Globus pallidus (tissue), 1 donor: ENCODE measurements around the gene PNMT.

Experiments
- DNase-seq: peaks from one replicate; pipeline ENCODE4 v3.0.0-alpha.2; 2015; ENCODE audit warnings: low spot score

PNMT gene

GRCh38 chr17:39653662-39654331 is 14.5 kb upstream of the PNMT start:
- DNase-seq, result no peak

DNA sequence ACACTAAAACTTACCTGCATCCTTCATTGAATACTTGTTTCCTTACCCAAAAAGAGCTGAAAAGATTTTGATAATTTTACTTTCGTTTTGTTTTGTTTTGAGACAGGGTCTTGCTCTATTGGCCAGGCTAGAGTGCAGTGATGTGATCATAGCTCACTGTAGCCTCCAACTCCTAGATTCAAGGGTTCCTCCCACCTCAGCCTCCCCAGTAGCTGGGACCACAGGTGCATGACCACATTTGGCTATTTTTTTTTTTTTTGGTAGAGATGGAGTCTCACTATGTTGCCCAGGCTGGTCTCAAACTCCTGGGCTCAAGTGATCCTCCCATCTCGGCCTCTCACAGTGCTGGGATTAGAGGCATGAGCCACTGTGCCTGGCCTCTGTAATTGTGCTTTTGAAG is 13.1 kb upstream of the PNMT start:
- no peak for DNase-seq

DNA sequence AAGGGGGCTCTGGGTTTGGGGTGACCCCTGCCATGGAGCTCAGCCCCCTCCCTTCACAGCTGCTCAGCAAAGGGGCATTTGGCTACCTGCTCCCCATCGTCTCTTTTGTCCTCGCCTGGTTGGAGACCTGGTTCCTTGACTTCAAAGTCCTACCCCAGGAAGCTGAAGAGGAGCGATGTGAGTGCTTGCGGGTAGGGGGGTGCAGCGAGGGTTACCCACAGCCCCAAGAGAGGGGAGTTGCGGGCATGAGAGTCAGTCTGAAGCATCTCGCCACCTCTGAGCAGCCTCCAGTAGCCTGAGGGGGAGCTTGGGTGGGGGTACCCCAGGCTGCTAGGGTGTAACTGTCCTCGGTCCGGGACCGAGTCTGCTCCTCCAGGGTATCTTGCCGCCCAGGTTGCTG is 9.9 kb upstream of the PNMT start:
- no peak for DNase-seq

GRCh38 chr17:39658760-39659159 is 9.5 kb upstream of the PNMT start:
- DNase-seq, result no peak

DNA sequence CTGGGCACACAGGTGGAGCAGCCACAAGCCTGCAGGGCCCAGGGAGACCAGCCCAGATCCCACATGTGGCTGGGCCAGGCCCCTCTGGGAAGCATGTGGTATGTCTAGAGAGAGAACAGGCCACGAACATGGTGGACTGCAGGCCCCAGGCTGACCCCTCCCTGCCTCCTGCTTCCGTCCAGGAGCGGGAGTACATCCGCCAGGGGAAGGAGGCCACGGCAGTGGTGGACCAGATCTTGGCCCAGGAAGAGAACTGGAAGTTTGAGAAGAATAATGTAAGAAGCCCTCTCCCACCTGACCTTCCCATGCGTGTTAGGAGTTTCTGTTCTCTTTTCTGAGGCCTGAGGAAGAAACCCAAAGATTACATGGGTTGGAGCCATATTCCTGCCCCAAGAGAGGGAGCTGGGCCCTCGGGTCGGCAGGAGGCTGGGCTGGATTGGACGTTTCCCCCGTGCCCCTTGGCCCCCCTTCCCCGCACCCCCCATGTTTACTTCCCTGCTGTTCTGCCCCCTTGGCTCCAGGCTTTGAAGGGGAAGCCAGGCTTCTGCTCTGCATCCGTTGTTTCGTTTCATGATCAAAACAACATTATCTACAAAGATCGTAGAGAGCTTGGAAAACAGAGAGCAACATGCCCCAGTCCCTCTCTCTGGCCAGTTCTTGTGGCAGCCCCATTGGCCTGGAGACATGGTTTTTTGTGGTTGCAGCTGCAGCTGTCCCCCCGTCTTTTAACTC is 8.8 kb upstream of the PNMT start:
- DNase-seq, result no peak

DNA sequence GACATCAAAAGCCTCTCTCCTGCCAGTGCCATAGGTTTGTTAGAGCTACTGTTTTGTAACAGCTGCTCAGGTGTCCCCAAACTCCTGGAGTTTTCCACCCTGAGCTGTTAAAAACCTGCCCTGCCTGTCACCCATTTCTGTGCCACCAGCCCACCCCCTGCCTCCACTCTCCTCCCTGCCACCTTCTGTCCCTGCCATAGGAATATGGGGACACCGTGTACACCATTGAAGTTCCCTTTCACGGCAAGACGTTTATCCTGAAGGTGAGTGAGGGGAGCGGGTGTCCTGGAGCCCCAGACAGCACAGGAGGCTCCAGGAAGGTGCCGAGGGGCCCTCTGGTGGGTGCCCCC is 8.3 kb upstream of the PNMT start:
- no peak for DNase-seq

GRCh38 chr17:39660397-39661385 is 7.6 kb upstream of the PNMT start:
- no peak for DNase-seq

- DNase-seq, result no peak
These were observed 6.3 kb upstream of the PNMT start for GRCh38 chr17:39661744-39662541.

- DNase-seq, result no peak
These were observed 5.5 kb upstream of the PNMT start for GRCh38 chr17:39662551-39663339.

- DNase-seq, result no peak
These were observed 4.9 kb upstream of the PNMT start for GRCh38 chr17:39663340-39663687.

DNA sequence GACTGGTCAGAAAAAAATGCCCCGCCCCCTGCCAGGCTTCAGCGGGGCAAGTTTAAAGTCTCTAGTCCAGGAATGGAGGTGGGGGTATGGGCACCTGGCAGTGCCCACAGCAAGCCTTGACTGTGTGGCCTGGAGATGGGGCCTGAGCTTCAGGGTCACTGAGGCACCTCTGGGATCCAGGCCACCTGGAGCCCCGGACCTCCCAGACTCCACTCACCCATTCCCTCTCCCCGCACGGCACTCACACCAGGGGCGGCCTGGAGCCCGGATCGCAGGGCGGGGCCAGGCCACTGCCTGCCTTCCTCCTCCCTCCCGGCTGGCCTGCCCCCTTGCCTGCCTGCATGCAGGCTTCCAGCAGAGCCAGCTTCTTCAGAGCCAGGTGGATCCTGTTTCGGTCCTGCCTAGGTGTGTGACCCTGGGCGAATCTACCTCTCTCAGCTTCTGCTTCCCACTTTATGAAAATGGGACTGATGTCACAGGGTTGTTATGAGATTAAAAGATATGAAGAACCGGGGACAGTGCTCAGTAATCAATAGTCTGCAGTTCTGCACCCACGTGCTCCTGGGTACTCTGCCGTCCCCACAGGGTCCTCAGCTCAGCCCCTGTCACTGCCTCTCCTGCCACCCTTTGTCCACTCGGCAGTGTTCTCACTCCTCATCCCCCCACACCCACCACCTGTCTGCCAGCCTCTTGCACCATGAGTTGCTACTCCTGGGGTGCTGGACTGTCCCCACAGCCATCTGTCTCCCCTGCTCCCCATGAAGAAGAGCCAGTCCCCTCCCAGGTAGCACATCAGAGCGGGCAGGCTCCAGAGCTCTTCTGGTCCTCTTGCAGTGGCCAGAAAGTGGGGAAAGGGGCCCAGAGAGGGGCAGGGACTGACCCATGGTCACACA is 4.3 kb upstream of the PNMT start:
- no peak for DNase-seq

GRCh38 chr17:39664581-39665561 is 3.4 kb upstream of the PNMT start, which contains the start of gene TCAP:
Gene TCAP, plus strand, starts transcription at chr17:39665349. Its CDS starts 11 bp downstream, at chr17:39665360.
- no peak for DNase-seq

- no peak for DNase-seq
These were observed 2.5 kb upstream of the PNMT start for GRCh38 chr17:39665642-39666224.

DNA sequence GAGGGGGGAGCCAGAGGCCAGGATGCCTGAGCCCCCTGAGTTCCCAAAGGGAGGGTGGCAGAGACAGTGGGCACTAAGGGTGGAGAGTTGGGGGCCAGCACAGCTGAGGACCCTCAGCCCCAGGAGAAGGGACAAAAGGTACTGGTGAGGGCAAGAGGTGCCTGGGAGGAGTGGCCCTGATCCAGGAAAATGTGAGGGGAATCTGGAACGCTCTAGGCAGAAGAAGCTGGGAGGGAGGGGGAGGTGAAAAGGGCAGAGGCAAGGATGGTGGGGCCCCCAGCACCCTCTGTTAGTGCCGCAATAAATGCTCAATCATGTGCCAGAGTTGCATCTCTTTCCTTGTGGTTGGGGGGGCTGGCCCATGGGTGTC is 2.0 kb upstream of the PNMT start:
- DNase-seq, result peak; percentile 43

GRCh38 chr17:39666601-39667261 is 1.5 kb upstream of the PNMT start:
- peak; percentile 65 for DNase-seq

DNA sequence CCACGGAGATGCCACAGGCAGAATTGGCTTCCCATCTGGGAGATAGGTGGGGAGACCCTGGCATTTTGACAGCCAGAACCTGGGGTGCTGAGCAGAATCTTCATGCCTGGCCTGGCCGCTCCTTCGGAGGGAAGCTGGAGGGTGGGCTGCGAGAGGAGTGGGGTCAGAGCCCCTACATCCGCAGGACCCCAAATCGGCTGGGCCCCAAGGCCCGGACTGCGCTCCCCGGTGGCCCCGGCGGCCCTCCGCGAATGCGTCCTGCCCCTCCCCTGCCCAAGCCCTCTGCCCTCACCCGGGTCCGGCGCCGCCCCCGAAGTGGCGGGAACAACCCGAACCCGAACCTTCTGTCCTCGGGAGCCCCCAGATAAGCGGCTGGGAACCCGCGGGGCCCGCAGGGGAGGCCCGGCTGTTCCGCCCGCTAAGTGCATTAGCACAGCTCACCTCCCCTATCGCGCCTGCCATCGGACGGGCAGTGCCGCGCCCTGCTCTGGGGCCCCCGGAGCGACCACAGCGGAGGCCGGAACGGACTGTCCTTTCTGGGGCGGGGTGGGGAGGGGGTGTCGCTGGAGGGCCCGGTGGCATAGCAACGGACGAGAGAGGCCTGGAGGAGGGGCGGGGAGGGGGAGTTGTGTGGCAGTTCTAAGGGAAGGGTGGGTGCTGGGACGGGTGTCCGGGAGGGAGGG is 850 bp upstream of the PNMT start:
- DNase-seq, result no peak
